Memory B cell (primary cell): Measurements from ENCODE around the gene BFSP2.
"Not testable (repeated sequence)": the region's sequence is repeated elsewhere in the genome, so short reads cannot be mapped to it uniquely, and the experiment has no call there.

Experiments
- ATAC-seq: fragments of 150-1000 bp; cut with Tn5 transposase; 2 replicates; pipeline ENCODE4 v1.10.0; 2021; ENCODE audit warnings: low read depth, mild to moderate bottlenecking, moderate library complexity
- DNase-seq, 2 donors: peaks; one replicate each; pipeline ENCODE4 v3.0.0; 2022; ENCODE audit warnings: low spot score in 2 of 2
- H3K27ac Mint-ChIP-seq: one replicate; pipeline ENCODE4 v1.8.0; 2022; ENCODE audit warnings: mild to moderate bottlenecking, moderate library complexity, mixed read lengths
- H3K27me3 Mint-ChIP-seq: one replicate; pipeline ENCODE4 v1.8.0; 2022; ENCODE audit warnings: mixed read lengths
- H3K36me3 Mint-ChIP-seq: one replicate; pipeline ENCODE4 v1.8.0; 2022; ENCODE audit warnings: mild to moderate bottlenecking, mixed read lengths
- H3K4me1 Mint-ChIP-seq: one replicate; pipeline ENCODE4 v1.8.0; 2022; ENCODE audit warnings: mixed read lengths
- H3K4me3 Mint-ChIP-seq: one replicate; pipeline ENCODE4 v1.8.0; 2022; ENCODE audit warnings: mild to moderate bottlenecking, moderate library complexity, mixed read lengths
- H3K9me3 Mint-ChIP-seq: one replicate; pipeline ENCODE4 v1.8.0; 2022; ENCODE audit warnings: mixed read lengths

The BFSP2 gene

GRCh38 chr3:133464573-133464972, 64.7 kb downstream of the BFSP2 start:
- H3K27me3 Mint-ChIP-seq, result no peaks in the 10 kb centered on the region
- DNase-seq (no peak), ATAC-seq (peak; percentile 24)
- peaks cover 37% of the 10 kb centered on the region for H3K4me1 Mint-ChIP-seq
- no peak overlapping the region for H3K4me3 Mint-ChIP-seq
- H3K36me3 Mint-ChIP-seq, result no peaks in the 10 kb centered on the region
- no peaks in the 10 kb centered on the region for H3K9me3 Mint-ChIP-seq
- H3K27ac Mint-ChIP-seq, result no peak overlapping the region

GRCh38 chr3:133466531-133467386, 66.9 kb downstream of the BFSP2 start:
- no peaks in the 10 kb centered on the region for H3K36me3 Mint-ChIP-seq
- H3K4me1 Mint-ChIP-seq, result peaks cover 45% of the 10 kb centered on the region
- ATAC-seq (peak; percentile 67), DNase-seq (peak in 1 of 2 donors; percentile 37)
- H3K27me3 Mint-ChIP-seq, result no peaks in the 10 kb centered on the region
- peak overlapping the region; percentile 32 for H3K27ac Mint-ChIP-seq
- H3K9me3 Mint-ChIP-seq, result no peaks in the 10 kb centered on the region
- H3K4me3 Mint-ChIP-seq, result peak overlapping the region; percentile 21

- DNase-seq (no peak), ATAC-seq (no peak)
- no peaks in the 10 kb centered on the region for H3K9me3 Mint-ChIP-seq
- H3K4me1 Mint-ChIP-seq, result peaks cover 43% of the 10 kb centered on the region
- no peaks in the 10 kb centered on the region for H3K27me3 Mint-ChIP-seq
- no peaks in the 10 kb centered on the region for H3K36me3 Mint-ChIP-seq
- no peak overlapping the region for H3K4me3 Mint-ChIP-seq
- H3K27ac Mint-ChIP-seq, result no peak overlapping the region
Measured at GRCh38 chr3:133467780-133468179, 67.9 kb downstream of the BFSP2 start.

GRCh38 chr3:133468251-133468721, 68.4 kb downstream of the BFSP2 start:
- H3K4me3 Mint-ChIP-seq, result no peak overlapping the region
- no peaks in the 10 kb centered on the region for H3K27me3 Mint-ChIP-seq
- peaks cover 43% of the 10 kb centered on the region for H3K4me1 Mint-ChIP-seq
- H3K9me3 Mint-ChIP-seq, result no peaks in the 10 kb centered on the region
- ATAC-seq, result no peak
- H3K27ac Mint-ChIP-seq, result no peak overlapping the region
- H3K36me3 Mint-ChIP-seq, result no peaks in the 10 kb centered on the region
- no peak for DNase-seq

GRCh38 chr3:133469140-133469731, 69.4 kb downstream of the BFSP2 start:
- Mint-ChIP-seq H3K27me3 (no peaks in the 10 kb centered on the region), H3K27ac (no peak overlapping the region), H3K4me1 (peaks cover 42% of the 10 kb centered on the region), H3K9me3 (no peaks in the 10 kb centered on the region), H3K36me3 (no peaks in the 10 kb centered on the region), H3K4me3 (no peak overlapping the region)
- ATAC-seq (no peak), DNase-seq (no peak)

GRCh38 chr3:133472242-133472641, 72.4 kb downstream of the BFSP2 start:
- Mint-ChIP-seq H3K36me3 (no peaks in the 10 kb centered on the region), H3K4me1 (peaks cover 56% of the 10 kb centered on the region), H3K4me3 (no peak overlapping the region), H3K9me3 (no peaks in the 10 kb centered on the region), H3K27me3 (no peaks in the 10 kb centered on the region), H3K27ac (no peak overlapping the region)
- no peak for ATAC-seq
- DNase-seq, result no peak

- no peaks in the 10 kb centered on the region for H3K36me3 Mint-ChIP-seq
- H3K4me1 Mint-ChIP-seq, result peaks cover 55% of the 10 kb centered on the region
- H3K9me3 Mint-ChIP-seq, result no peaks in the 10 kb centered on the region
- ATAC-seq, result no peak
- H3K27me3 Mint-ChIP-seq, result no peaks in the 10 kb centered on the region
- DNase-seq, result no peak
- no peak overlapping the region for H3K4me3 Mint-ChIP-seq
- no peak overlapping the region for H3K27ac Mint-ChIP-seq
Measured at GRCh38 chr3:133472889-133473288, 73.0 kb downstream of the BFSP2 start.

GRCh38 chr3:133473472-133474191, 73.8 kb downstream of the BFSP2 start:
- H3K27me3 Mint-ChIP-seq, DNase-seq, ATAC-seq, H3K36me3 Mint-ChIP-seq, H3K4me3 Mint-ChIP-seq, H3K9me3 Mint-ChIP-seq: not testable (repeated sequence)
- Mint-ChIP-seq H3K27ac (peak overlapping the region; percentile 97), H3K4me1 (peaks cover 55% of the 10 kb centered on the region)

GRCh38 chr3:133474251-133474801, 74.5 kb downstream of the BFSP2 start:
- Mint-ChIP-seq H3K27ac (peak overlapping the region; percentile 97), H3K9me3 (no peaks in the 10 kb centered on the region), H3K36me3 (no peaks in the 10 kb centered on the region), H3K27me3 (no peaks in the 10 kb centered on the region), H3K4me1 (peaks cover 52% of the 10 kb centered on the region), H3K4me3 (no peak overlapping the region)
- ATAC-seq (no peak), DNase-seq (no peak)

- H3K27me3 Mint-ChIP-seq, result no peaks in the 10 kb centered on the region
- H3K9me3 Mint-ChIP-seq, result no peaks in the 10 kb centered on the region
- no peaks in the 10 kb centered on the region for H3K36me3 Mint-ChIP-seq
- H3K4me1 Mint-ChIP-seq, result peaks cover 48% of the 10 kb centered on the region
- peak overlapping the region; percentile 97 for H3K27ac Mint-ChIP-seq
- no peak for DNase-seq
- ATAC-seq, result peak; percentile 3
- peak overlapping the region; percentile 13 for H3K4me3 Mint-ChIP-seq
Measured at GRCh38 chr3:133474817-133475216, 75.0 kb downstream of the BFSP2 start.

GRCh38 chr3:133475245-133476010, 75.6 kb downstream of the BFSP2 start:
- no peaks in the 10 kb centered on the region for H3K9me3 Mint-ChIP-seq
- no peaks in the 10 kb centered on the region for H3K36me3 Mint-ChIP-seq
- DNase-seq (peak; percentile 33 to 46), ATAC-seq (peak; percentile 84)
- H3K4me1 Mint-ChIP-seq, result peaks cover 52% of the 10 kb centered on the region
- H3K27me3 Mint-ChIP-seq, result no peaks in the 10 kb centered on the region
- peak overlapping the region; percentile 97 for H3K27ac Mint-ChIP-seq
- peak overlapping the region; percentile 13 for H3K4me3 Mint-ChIP-seq

- H3K4me3 Mint-ChIP-seq, result no peak overlapping the region
- no peaks in the 10 kb centered on the region for H3K9me3 Mint-ChIP-seq
- DNase-seq (no peak), ATAC-seq (no peak)
- H3K27me3 Mint-ChIP-seq, result no peaks in the 10 kb centered on the region
- H3K27ac Mint-ChIP-seq, result peak overlapping the region; percentile 70
- H3K4me1 Mint-ChIP-seq, result peaks cover 55% of the 10 kb centered on the region
- no peaks in the 10 kb centered on the region for H3K36me3 Mint-ChIP-seq
Measured at GRCh38 chr3:133476971-133477375, 77.1 kb downstream of the BFSP2 start.

- Mint-ChIP-seq H3K27ac (peak overlapping the region; percentile 70), H3K36me3 (no peaks in the 10 kb centered on the region), H3K4me1 (peaks cover 55% of the 10 kb centered on the region), H3K4me3 (no peak overlapping the region), H3K9me3 (no peaks in the 10 kb centered on the region), H3K27me3 (no peaks in the 10 kb centered on the region)
- peak; percentile 21 for ATAC-seq
- no peak for DNase-seq
Measured at GRCh38 chr3:133477487-133477886, 77.6 kb downstream of the BFSP2 start.
